Endodermal cell (in vitro differentiated cells): ENCODE data around the gene ZNF407. TPM values are rescaled to one million over a fixed set of nuclear protein-coding genes. Genes with fewer than 3 reads are reported as not detected.

Experiments
- DNase-seq: peaks from one replicate; pipeline ENCODE4 v3.0.0-alpha.2; 2017
- H3K27ac ChIP-seq: 2 replicates; pipeline ENCODE4 v1.5.1; 2013; ENCODE audit warnings: mild to moderate bottlenecking, low read depth, low read length, moderate library complexity
- H3K27me3 ChIP-seq: 2 replicates; pipeline ENCODE4 v1.6.1; 2013; ENCODE audit warnings: mild to moderate bottlenecking, low read length, moderate library complexity; ENCODE audit not compliant: insufficient read depth, control insufficient read depth, poor library complexity, severe bottlenecking
- H3K36me3 ChIP-seq: 2 replicates; pipeline ENCODE4 v1.7.0; 2013; ENCODE audit warnings: mild to moderate bottlenecking, low read length, moderate library complexity; ENCODE audit not compliant: control insufficient read depth, insufficient read depth
- H3K4me1 ChIP-seq: one replicate; pipeline ENCODE4 v1.7.0; 2013; ENCODE audit warnings: low read length; ENCODE audit not compliant: control insufficient read depth, insufficient read depth
- H3K4me3 ChIP-seq: 2 replicates; pipeline ENCODE4 v1.5.1; 2013; ENCODE audit warnings: mild to moderate bottlenecking, low read length, moderate library complexity
- H3K9ac ChIP-seq: 2 replicates; pipeline ENCODE4 v1.6.1; 2013; ENCODE audit warnings: mild to moderate bottlenecking, low read length, moderate library complexity; ENCODE audit not compliant: poor library complexity, severe bottlenecking; ENCODE audit errors: extremely low read depth
- H3K9me3 ChIP-seq: 2 replicates; pipeline ENCODE4 v1.6.1; 2013; ENCODE audit warnings: mild to moderate bottlenecking, low read length, moderate library complexity; ENCODE audit not compliant: control insufficient read depth
- H3K27ac Mint-ChIP-seq: 2 replicates; pipeline ENCODE4 v1.8.0; 2020; ENCODE audit warnings: mixed read lengths
- H3K27me3 Mint-ChIP-seq: 2 replicates; pipeline ENCODE4 v1.8.0; 2021; ENCODE audit warnings: mild to moderate bottlenecking, mixed read lengths; ENCODE audit not compliant: insufficient read depth
- H3K36me3 Mint-ChIP-seq: 2 replicates; pipeline ENCODE4 v1.8.0; 2020; ENCODE audit warnings: low read depth, mixed read lengths
- H3K4me1 Mint-ChIP-seq: 2 replicates; pipeline ENCODE4 v1.8.0; 2020; ENCODE audit warnings: mixed read lengths
- H3K4me3 Mint-ChIP-seq: 2 replicates; pipeline ENCODE4 v1.8.0; 2020; ENCODE audit warnings: mild to moderate bottlenecking, moderate library complexity, mixed read lengths
- H3K9me3 Mint-ChIP-seq: 2 replicates; pipeline ENCODE4 v1.8.0; 2020; ENCODE audit warnings: mild to moderate bottlenecking, mixed read lengths
- CTCF ChIP-seq: fragments of 200-600 bp; sonication (generic); conservative IDR thresholded peaks from 2 replicates; pipeline ENCODE4 v1.5.0; 2021; ENCODE audit warnings: antibody characterized with exemption, mild to moderate bottlenecking
- WGBS, 2 experiments: methylation state at CpG; one replicate each; pipeline versions ENCODE4 v1.1.5 to v1.1.7; 2013; ENCODE audit warnings: missing lambda C conversion rate in 2 of 2, mixed read lengths in 1 of 2; ENCODE audit not compliant: insufficient coverage in 1 of 2, insufficient read length in 1 of 2; 5-methylcytosine and 5-hydroxymethylcytosine counted together
- total RNA-seq, 2 donors: library from RNA; stranded (reverse); fragmentation: NEBNext Ultra II Directional in 1 of 2; extraction: Animal tissue kit (Norgen Biotek cat#: 25700) in 1 of 2; gene quantifications; 2 replicates in 1 of 2; 3 replicates in 1 of 2; pipeline ENCODE4 v1.2.1, GENCODE V29; 2021

Gene ZNF407
- total RNA-seq, 2 donors from 2014 or later: 7.6 to 13.1 TPM

GRCh38 chr18:74571895-74572680 is 25.6 kb upstream of the ZNF407 start:
- peaks cover 2% of the 10 kb centered on the region for H3K36me3 Mint-ChIP-seq
- H3K4me3 Mint-ChIP-seq: no peak overlapping the region
- no peaks in the 10 kb centered on the region for H3K27me3 ChIP-seq
- no peak for DNase-seq
- peaks cover 2% of the 10 kb centered on the region for H3K4me1 Mint-ChIP-seq
- no peak overlapping the region for H3K4me3 ChIP-seq
- H3K36me3 ChIP-seq: no peaks in the 10 kb centered on the region
- no peak overlapping the region for H3K9ac ChIP-seq
- peaks cover 7% of the 10 kb centered on the region for H3K9me3 Mint-ChIP-seq
- WGBS, 2 experiments: 95 to 96% methylated on average over 11 to 12 of the region's 12 CpGs
- peaks cover 36% of the 10 kb centered on the region for H3K27me3 Mint-ChIP-seq
- H3K4me1 ChIP-seq: no peaks in the 10 kb centered on the region
- H3K27ac ChIP-seq: no peak overlapping the region
- TF ChIP-seq CTCF: no peak
- H3K9me3 ChIP-seq: peaks cover 6% of the 10 kb centered on the region
- H3K27ac Mint-ChIP-seq: no peak overlapping the region

DNA sequence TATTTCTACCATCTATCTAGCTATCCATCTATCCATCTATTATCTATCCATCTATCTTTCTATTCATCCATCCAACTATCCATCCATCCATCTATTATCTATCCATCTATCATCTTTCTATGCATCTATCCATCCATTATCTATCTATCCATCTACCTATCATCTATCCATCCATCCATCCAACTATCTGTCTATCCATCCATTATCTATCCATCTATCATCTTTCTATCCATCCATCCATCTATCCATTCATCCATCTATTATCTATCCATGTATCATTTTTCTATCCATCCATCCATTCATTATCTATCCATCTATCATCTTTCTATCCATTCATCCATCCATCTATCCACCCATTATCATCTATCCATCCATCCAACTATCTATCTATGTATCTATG is 24.6 kb upstream of the ZNF407 start:
- no peak for DNase-seq

GRCh38 chr18:74574916-74575315 is 22.8 kb upstream of the ZNF407 start:
- Mint-ChIP-seq H3K36me3 (no peaks in the 10 kb centered on the region), H3K9me3 (no peaks in the 10 kb centered on the region), H3K27ac (no peak overlapping the region), H3K4me3 (no peak overlapping the region), H3K27me3 (peaks cover 26% of the 10 kb centered on the region), H3K4me1 (peaks cover 6% of the 10 kb centered on the region)
- Histone ChIP-seq H3K4me1 (no peaks in the 10 kb centered on the region), H3K36me3 (no peaks in the 10 kb centered on the region), H3K9me3 (no peaks in the 10 kb centered on the region), H3K27me3 (no peaks in the 10 kb centered on the region), H3K27ac (no peak overlapping the region), H3K4me3 (no peak overlapping the region), H3K9ac (no peak overlapping the region)
- no peak for DNase-seq
- no peak for TF ChIP-seq CTCF
- 79 to 86% methylated on average over 2 of the region's 2 CpGs for WGBS, 2 experiments

More for the DNA sequence above, 24.6 kb upstream of the ZNF407 start:
- Mint-ChIP-seq H3K27me3 (peaks cover 31% of the 10 kb centered on the region), H3K27ac (no peak overlapping the region), H3K9me3 (no peaks in the 10 kb centered on the region), H3K4me3 (no peak overlapping the region), H3K36me3 (no peaks in the 10 kb centered on the region), H3K4me1 (peaks cover 6% of the 10 kb centered on the region)
- Histone ChIP-seq H3K27ac (no peak overlapping the region), H3K9ac (no peak overlapping the region), H3K9me3 (no peaks in the 10 kb centered on the region), H3K4me1 (no peaks in the 10 kb centered on the region), H3K36me3 (no peaks in the 10 kb centered on the region), H3K4me3 (no peak overlapping the region), H3K27me3 (no peaks in the 10 kb centered on the region)
- TF ChIP-seq CTCF: no peak
